Left lung (tissue), 10 donors: ENCODE data around the gene MAPRE3. TPM values are rescaled to one million over a fixed set of nuclear protein-coding genes. Genes with fewer than 3 reads are reported as not detected.

Experiments used
- ATAC-seq: fragments of 200-7000 bp; cut with Tn5 transposase; one replicate; pipeline ENCODE4 v1.9.1; 2020; ENCODE audit warnings: moderate library complexity
- DNase-seq, 4 donors: peaks; one replicate each; pipeline ENCODE4 v3.0.0-alpha.2; 2013 to 2020
- H3K27ac ChIP-seq, 2 donors: fragments of 200-600 bp; sonication (generic) in 1 of 2; one replicate each; pipeline versions ENCODE4 v1.5.0 to v1.8.0; 2020 to 2021
- H3K27me3 ChIP-seq, 2 donors: fragments of 200-600 bp; sonication (generic) in 1 of 2; one replicate each; pipeline versions ENCODE4 v1.5.0 to v1.8.0; 2020 to 2021
- H3K36me3 ChIP-seq, 2 donors: fragments of 200-600 bp; sonication (generic) in 1 of 2; one replicate each; pipeline versions ENCODE4 v1.5.0 to v1.8.0; 2020 to 2021
- H3K4me1 ChIP-seq, 2 donors: fragments of 200-600 bp; one replicate each; pipeline ENCODE4 v1.8.0; 2021
- H3K4me3 ChIP-seq, 2 donors: fragments of 200-600 bp; sonication (generic) in 1 of 2; one replicate each; pipeline versions ENCODE4 v1.5.0 to v1.8.0; 2020 to 2021; ENCODE audit warnings: mild to moderate bottlenecking in 1 of 2
- H3K9me3 ChIP-seq, 2 donors: fragments of 200-600 bp; sonication (generic) in 1 of 2; one replicate each; pipeline versions ENCODE4 v1.5.0 to v1.8.0; 2020 to 2021
- CTCF ChIP-seq, 2 donors: fragments of 200-600 bp; sonication (generic) in 1 of 2; IDR thresholded peaks; one replicate each; pipeline versions ENCODE4 v1.5.0 to v1.8.0; 2021; ENCODE audit warnings: antibody characterized with exemption in 2 of 2
- intact Hi-C, 2 donors: fragments of 100-400 bp; cut with DNase I; formaldehyde crosslinking; loops; one replicate each; pipeline versions ENCODE4 v1.11.2 to v1.14.2; 2022
- polyA plus RNA-seq, 6 donors: library from polyadenylated mRNA; unstranded; fragments of 120-200 nt; gene quantifications; one replicate each; pipeline ENCODE4 v1.2.1, GENCODE V29; 2013; ENCODE audit not compliant: insufficient read length in 6 of 6
- total RNA-seq, 2 donors: library from RNA; stranded (reverse); fragmentation: NEBNext Ultra II Directional; extraction: Animal tissue kit (Norgen Biotek cat#: 25700); gene quantifications; one replicate each; pipeline ENCODE4 v1.2.1, GENCODE V29; 2021
- donor health status: DM: no; HTN: yes; CAD: no.
- donor health status: DM: no; HTN: no; CAD: no.

Gene MAPRE3
- total and polyA plus RNA-seq, 8 donors: 7.1 to 23.5 (median 9.9) TPM

- H3K4me3 ChIP-seq: no peak overlapping the region
Observed at GRCh38 chr2:26989156-26989555, 18.7 kb downstream of the MAPRE3 start.

GRCh38 chr2:26991717-26992116, 21.3 kb downstream of the MAPRE3 start:
- Histone ChIP-seq H3K36me3 (no peaks in the 10 kb centered on the region), H3K27ac (no peak overlapping the region), H3K27me3 (no peaks in the 10 kb centered on the region), H3K4me1 (peaks cover 0 to 6% of the 10 kb centered on the region in 2 donors), H3K4me3 (no peak overlapping the region), H3K9me3 (no peaks in the 10 kb centered on the region)
- intact Hi-C loops: no loop called here
- no peak for TF ChIP-seq CTCF (IDR thresholded peaks at IDR 0.05)
- DNase-seq: no peak
- ATAC-seq: no peak

More at GRCh38 chr2:26989156-26989555, 18.7 kb downstream of the MAPRE3 start:
- DNase-seq: no peak
- no peak for TF ChIP-seq CTCF (IDR thresholded peaks at IDR 0.05)
- H3K27me3 ChIP-seq: no peaks in the 10 kb centered on the region
- intact Hi-C loops: no loop called here
- H3K9me3 ChIP-seq: no peaks in the 10 kb centered on the region
- H3K4me1 ChIP-seq: peaks cover 0 to 6% of the 10 kb centered on the region in 2 donors
- no peak for ATAC-seq
- no peak overlapping the region for H3K27ac ChIP-seq
- H3K36me3 ChIP-seq: no peaks in the 10 kb centered on the region

- no peaks in the 10 kb centered on the region for H3K27me3 ChIP-seq
- intact Hi-C loops: no loop called here
- H3K36me3 ChIP-seq: no peaks in the 10 kb centered on the region
- no peak for TF ChIP-seq CTCF (IDR thresholded peaks at IDR 0.05)
- no peaks in the 10 kb centered on the region for H3K4me1 ChIP-seq
- no peak overlapping the region for H3K27ac ChIP-seq
- no peak overlapping the region for H3K4me3 ChIP-seq
- DNase-seq (no peak), ATAC-seq (no peak)
- no peaks in the 10 kb centered on the region for H3K9me3 ChIP-seq
Observed at GRCh38 chr2:26993768-26994167, 23.3 kb downstream of the MAPRE3 start.

GRCh38 chr2:26994983-26995382, 24.5 kb downstream of the MAPRE3 start:
- no peaks in the 10 kb centered on the region for H3K4me1 ChIP-seq
- no peaks in the 10 kb centered on the region for H3K27me3 ChIP-seq
- ATAC-seq: no peak
- no peak overlapping the region for H3K27ac ChIP-seq
- intact Hi-C loops: no loop called here
- no peak overlapping the region for H3K4me3 ChIP-seq
- no peak for TF ChIP-seq CTCF (IDR thresholded peaks at IDR 0.05)
- H3K36me3 ChIP-seq: no peaks in the 10 kb centered on the region
- no peaks in the 10 kb centered on the region for H3K9me3 ChIP-seq
- no peak for DNase-seq

GRCh38 chr2:26997394-26997793, 27.0 kb downstream of the MAPRE3 start:
- Histone ChIP-seq H3K4me3 (no peak overlapping the region), H3K27me3 (no peaks in the 10 kb centered on the region), H3K27ac (no peak overlapping the region), H3K4me1 (no peaks in the 10 kb centered on the region), H3K36me3 (no peaks in the 10 kb centered on the region), H3K9me3 (no peaks in the 10 kb centered on the region)
- intact Hi-C loops: no loop called here
- TF ChIP-seq CTCF (IDR thresholded peaks at IDR 0.05): no peak
- no peak for ATAC-seq
- DNase-seq: no peak
